Measurements from ENCODE around the gene KCNQ2.
"Not testable (repeated sequence)": the region's sequence is repeated elsewhere in the genome, so short reads cannot be mapped to it uniquely, and the experiment has no call there.

Gene KCNQ2

DNA sequence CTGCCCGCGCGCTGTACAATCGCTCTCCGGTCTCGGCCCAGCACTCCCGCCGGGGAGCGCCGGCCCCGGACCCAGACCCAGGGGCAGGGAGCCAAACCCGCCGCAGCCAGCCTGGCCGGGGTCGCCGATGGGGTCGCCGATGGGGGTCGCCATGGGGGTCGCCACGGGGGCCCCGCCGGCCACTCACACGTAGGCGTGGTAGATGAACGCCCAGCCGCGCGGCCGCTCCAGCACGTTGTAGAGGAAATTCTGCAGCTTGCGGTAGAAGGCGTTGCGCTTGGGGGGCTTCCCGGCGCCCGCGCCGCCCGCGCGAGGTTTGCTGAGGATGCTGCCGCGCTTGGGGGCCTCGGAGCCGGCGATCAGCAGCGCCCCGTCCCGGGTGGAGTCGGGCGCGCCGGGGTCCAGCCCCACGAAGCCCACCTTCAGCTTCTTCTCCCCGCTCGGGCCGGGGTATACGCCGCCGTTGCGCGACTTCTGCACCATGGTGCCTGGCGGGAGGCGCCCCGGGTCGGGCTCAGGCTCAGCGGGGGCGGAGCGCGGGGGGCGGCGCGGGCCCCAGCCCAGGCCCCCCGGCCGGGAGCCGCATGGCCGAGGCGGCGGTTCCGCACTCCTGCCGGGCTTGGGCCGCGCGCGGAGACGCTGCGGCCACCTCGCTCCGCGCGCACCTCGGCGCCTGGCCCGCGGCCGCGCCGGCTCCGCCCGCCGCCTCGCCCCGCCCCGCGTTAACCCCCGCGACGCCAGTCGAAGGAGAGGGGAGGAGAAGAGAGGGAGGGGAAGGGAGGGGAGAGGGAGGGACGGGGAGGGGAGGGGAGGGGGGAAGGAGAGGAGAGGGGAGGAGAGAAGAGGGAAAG is at the start of gene KCNQ2:
KCNQ2 (minus strand) TSS at position 675 of the 851 bp plus-strand sequence; CDS start at position 483, 192 bp downstream.
- no peak for DNase-seq

DNA sequence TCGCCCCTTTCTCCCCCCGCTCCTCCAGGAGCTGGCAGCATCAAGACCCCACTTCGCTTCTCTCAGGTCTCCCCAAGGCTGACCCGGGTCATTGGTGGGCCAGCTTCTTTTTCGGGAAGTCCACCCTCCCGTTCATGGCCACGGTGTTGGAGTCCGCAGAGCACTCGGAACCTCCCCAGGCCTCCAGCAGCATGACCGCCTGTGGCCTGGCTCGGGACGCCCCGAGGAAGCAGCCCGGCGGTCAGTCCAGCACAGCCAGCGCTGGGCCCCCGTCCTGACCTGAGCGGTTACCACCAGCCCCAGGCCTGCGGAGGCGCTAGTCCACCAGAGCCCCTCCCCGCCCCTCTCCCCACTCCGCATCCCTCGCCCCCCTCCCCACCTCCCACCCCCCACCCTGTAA is 49.1 kb upstream of the KCNQ2 start:
- DNase-seq, result no peak

DNA sequence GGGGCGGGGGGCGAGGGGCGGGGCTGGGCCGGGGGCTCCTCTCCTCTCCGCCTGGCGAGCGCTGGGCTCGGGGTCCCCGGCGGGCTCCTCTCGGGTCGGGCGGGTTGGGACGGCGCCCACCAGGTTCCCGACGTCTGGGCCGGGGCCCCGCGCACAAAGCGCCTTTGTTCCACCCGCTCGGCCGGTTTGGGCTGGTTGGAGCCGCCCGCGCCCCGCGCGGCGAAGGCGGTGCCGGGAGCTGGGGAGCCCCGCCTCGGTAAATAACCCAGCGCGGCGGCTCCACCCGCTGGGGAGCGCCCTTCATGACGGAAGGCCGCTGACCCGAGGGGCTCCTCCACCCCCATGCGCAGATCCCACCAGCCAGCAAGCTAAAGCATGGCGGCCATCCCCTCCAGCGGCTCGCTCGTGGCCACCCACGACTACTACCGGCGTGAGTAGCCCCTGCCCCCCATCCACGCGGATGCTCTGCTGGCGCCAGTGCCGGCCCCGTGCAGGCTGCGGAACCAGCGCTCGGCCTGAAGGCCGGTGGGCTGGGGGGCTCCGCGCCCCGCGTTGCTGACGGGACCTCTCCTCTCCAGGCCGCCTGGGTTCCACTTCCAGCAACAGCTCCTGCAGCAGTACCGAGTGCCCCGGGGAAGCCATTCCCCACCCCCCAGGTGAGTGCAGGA is 48.6 kb upstream of the KCNQ2 start:
- no peak for DNase-seq

DNA sequence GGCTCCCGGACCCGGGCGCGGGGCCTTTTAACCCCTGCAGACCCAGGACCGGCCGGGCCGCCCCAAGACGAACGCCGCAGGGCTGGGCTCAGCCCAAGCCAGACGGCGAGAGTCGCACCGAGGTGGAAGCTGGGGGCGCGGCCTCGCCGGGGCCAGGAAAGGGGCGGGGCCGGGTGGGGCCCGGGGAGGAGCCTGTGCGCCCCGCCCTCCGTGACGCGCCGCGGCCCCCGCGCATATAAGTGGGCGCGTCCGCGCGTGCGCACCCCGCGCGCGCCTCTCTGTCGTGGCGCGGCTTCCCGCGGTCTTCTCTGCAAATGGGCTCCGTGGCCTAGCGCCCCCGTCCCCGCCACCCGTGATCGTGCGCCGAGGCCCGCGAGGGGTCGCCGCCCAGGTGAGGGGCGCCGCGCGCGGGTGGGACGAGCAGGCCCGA is 48.1 kb upstream of the KCNQ2 start, which contains the start of gene PPDPF:
PPDPF (plus strand) TSS at position 262 of the 430 bp plus-strand sequence. CDS start 544 bp downstream, outside the sequence.
- no peak for DNase-seq

DNA sequence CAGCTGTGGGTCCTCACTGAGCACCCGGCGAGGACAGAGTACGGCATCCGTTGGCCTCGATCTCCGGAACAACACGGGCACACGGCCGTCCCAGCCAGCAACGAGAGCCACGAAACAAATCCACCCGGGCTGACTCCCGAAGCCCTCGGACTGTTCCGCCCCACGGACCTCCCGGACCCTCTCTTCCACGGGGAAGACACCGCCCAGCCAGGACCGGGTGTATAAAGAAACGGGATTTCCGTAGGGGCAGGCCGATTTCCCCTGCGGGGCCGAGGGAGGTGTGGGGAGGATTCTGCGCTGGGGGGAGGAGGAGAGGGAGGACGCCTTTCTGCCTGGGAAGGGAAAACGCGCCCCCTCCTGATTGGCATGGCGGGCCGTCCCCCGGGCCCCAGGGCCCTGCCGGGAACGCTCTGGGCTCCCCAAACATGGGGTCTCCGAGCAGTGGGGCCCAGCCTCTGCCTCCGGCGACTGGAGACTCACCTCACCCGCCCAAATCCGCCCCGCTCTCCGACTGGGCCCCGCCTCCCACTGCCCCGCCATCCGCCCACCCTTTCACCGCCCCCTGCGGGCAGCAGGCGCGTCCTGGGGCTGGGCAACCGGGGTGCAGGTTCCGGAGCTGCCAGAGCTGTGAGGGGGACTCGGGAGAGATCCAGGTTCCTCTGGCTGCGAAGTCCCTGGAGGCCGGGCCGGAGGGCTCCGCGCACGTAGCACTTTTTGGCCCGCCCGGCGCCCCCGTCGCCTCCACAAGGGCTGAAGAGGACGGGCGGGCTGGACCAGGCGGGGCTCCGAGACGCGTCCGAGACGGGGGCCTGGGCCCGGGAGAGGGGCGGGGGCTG is 47.4 kb upstream of the KCNQ2 start:
- no peak for DNase-seq

DNA sequence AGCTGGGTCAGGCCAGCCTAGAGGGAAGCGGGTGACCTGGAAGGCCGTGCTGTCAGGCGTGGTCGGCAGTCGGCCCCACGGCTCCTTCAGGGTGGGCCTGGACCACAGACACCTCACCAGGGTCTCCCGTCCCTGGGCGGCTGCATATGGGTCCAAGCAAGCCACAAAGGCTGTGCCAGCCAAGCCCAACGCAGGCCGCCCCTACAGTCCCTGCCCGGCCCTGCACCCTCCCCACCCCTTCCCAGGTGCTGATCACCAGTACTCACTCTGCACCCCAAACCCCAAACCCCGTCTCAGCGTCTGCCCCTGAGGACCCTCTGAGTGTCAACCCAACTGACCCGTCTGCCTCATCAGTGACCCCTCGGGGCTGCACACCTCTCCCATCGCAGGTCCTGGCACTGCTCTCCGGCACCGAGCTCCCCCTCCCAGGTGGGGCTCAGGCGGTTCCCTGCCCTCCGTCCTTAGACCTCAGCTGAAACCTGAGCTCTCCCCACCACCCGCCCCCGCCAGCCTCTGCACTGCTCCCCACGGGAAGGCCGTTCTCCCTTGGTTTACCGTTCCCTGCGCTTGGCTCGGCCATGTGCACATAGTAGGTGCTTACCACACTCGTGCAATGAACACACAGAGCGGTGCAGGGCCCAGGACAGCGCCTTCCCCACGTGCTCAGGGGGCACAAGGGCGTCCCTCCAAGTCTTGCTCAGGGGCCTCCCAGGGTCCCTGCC is 46.7 kb upstream of the KCNQ2 start:
- DNase-seq, result no peak

DNA sequence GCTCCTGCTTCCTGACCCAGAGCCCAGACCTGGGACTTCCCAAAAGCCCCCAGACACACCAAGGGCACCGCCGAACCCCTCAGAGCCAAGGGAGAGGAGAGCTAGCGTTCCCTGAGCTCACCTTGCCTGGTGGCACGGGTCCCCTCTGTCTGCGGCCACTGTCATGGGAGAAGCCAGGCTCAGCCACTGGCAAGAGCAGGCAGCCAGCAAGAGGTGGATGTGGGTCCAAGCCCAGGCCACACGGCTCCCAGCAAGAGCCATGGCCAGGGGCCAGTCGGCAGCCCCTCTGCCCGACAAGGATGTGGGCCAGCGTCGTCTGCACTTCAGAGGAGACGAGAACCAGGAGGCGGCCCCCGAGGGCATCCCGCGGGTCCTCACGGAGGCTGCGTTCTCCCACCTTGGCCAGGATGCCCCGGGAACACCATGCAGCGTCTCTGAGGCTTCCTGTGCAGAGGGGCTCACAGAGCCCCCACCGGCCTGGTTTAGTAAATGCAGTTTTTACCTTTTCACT is 46.0 kb upstream of the KCNQ2 start:
- no peak for DNase-seq

DNA sequence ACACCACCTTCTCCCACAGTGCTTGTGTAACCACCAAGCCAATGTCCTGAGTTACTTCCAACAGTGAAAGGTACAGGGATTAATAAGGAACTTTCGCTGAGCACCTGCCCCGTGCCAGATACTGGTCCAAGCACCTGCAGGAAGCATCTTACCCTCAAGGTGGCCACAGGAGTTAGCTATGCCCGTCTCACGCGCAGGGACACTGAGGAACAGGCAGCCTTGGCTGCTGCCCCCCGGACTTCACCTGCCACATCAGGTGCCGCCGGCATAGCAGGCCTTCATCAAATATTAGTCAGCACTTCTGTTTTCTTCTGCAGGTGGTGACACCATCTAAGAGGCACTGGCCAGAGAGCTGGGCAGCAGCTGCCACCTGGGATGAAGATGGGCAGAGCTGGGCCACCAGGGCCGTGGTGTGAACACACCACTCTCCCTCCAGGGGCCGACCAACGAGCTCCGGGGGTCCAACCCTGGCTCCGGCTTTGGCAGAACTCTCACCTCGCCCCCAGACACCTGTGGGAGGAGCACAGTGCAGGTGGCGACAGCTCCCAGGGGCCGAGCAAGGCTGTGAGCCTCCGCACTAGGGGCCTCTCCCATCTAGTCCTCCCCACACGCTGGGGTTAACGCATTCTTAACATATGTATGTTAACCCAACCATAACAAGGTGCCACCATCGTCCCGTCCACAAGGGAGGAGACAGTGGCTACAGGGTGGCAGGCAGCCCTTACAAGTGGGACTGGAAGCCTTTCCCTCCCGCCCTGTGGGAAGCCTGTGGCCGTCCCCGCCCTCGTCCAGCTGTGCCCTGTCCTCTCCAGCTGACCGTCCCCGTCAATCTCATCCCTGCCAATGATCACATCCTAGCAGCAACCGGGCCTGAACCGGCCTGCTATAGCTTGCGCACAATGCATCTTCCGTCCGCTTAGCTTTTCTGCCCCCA is 45.2 kb upstream of the KCNQ2 start:
- no peak for DNase-seq

DNA sequence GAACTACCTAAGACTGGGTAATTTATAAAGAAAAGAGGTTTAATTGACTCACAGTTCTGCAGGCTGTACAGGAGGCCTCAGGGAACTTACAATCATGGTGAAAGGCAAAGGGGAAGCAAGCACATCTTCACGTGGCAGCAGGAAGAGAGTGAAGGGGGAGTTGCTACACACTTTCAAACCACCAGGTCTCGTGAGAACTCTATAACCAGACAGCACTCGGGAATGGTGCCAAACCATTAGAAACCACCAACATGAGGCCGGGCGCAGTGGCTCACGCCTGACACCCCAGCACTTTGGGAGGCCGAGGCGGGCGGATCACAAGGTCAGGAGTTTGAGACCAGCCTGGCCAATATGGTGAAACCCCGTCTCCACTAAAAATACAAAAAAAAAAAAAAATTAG is 42.1 kb upstream of the KCNQ2 start:
- DNase-seq, result not testable (repeated sequence)

DNA sequence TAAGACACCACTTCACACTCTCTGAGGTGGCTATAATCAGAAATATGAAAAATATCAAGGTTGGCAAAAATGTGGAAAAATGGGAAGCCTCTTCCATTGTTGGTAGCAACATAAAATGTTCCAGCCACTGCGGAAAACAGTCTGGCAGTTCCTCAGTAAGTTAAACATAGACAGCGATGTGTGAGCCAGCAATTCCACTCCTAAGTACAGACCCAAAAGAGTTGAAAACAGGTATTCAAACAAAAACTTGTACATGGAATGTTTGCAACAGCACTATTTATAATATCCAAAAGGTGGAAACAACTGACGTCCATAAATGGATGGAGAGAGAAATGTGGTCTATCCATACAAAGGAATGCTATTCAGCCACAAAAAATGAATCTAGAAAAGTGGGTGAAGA is 40.8 kb upstream of the KCNQ2 start:
- DNase-seq, result no peak

DNA sequence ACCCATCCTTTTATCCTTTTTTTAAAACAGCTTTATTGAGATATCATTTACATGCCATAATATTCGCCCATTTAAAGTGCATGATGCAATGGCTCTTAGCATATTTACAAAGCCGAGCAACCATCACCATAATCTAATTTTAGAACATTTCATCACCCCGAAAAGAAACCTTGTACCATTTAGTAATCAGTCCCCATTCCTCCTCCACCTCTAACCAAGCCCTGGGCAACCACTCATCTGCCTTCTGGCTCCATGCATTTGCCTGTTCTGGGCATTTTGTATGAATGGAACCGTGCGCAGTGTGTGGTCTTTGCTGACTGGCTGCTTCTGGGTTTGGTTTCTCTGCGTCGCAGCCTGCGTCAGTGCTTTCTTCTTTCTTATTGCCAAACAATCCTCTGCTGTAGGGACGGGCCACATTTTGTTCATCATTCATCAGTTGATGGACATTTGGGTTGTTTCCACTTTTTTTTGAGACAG is 36.7 kb upstream of the KCNQ2 start:
- DNase-seq, result no peak

DNA sequence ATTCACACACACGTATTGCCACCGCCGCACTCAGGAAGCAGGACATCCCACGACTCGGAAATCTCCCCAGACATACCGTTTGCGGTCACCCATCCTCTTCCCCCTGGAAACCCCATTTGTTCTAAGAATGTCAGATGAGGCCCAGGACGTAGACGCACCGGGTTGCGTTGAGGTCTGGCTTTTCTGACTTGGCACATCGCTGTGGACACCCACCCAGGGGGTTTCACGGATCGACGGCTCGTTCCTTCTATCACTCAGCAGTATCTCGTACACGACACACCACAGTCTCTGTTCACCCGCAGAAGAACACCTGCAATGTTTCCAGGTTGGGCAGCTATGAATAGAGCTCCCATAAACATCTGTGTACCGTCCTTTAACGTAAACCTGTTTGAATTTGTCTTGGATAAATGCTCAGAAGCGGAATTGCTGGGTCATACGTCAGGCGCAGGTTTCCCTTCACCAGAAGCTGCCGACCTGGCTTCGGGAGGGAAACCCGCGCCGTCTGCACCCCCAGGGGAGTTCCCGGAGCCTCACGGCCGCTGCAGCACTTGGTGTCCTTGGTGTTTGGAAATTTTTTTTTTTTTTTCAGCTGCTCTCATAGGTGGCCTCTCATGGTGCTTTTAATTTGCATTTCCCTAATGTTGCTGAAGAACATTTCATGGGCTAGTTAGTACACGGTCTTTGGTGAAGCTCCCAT is 35.8 kb upstream of the KCNQ2 start:
- DNase-seq, result no peak

DNA sequence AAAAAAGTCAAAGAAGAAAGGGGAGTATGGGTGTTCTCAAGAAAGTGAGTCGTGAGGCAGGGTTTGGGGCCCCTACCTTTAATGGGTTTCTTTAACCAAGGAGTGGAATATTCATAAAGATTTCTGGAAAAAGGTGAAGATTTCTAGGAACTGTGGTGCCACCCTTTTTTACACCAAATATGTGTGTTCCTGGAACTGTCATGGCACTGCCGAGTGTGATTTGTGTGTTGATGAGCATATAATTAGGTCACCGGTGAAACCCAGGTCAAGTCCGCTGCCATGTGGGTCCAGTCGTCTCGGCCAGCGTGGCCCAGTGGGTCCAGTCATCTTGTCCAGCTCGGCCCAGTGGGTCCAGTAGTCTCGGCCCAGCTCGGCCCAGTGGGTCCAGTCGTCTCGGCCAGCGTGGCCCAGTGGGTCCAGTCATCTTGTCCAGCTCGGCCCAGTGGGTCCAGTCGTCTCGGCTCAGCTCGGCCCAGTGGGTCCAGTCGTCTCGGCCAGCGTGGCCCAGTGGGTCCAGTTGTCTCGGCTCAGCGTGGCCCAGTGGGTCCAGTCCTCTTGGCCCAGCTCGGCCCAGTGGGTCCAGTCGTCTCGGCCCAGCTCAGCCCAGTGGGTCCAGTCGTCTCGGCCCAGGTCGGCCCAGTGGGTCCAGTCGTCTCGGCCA is 34.8 kb upstream of the KCNQ2 start:
- no peak for DNase-seq

DNA sequence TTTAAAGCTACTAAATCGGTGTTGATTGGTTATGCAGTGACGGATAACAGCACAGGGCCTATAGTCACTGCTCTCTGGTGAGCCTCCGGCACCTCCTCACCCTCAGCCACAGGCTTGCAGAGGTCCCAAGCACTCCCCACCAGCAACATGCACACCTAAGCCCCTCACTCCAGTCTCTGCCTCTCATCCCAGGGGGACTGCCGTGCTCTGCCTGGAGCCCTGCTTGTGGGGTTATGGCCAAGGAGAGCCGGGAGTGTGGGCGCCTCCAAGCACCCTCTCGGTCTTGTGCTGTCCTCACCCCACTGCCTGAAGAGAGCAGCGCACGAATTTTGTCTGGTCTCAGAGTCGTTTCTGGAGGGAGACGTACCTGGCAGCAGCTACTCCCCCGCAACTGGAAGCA is 33.3 kb upstream of the KCNQ2 start:
- DNase-seq, result no peak

DNA sequence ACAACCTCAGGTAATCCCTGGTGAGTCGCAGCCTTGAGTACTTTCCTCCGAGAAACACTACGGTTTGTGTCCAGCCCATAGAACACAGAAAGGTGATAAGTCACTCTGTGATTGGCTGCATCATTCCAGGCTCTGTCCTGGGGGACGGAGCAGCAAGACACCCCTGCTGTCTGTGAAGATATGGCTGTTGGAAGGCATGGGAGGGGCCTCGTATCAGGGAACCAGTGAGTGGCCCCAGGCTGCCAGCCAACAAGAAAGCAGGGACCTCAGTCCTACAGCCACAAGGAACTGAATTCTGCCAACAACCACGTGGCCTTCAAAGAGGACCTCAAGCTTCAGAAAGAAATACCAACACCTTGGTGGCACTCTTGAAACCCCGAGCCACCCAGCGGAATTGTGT is 32.8 kb upstream of the KCNQ2 start:
- DNase-seq, result no peak

DNA sequence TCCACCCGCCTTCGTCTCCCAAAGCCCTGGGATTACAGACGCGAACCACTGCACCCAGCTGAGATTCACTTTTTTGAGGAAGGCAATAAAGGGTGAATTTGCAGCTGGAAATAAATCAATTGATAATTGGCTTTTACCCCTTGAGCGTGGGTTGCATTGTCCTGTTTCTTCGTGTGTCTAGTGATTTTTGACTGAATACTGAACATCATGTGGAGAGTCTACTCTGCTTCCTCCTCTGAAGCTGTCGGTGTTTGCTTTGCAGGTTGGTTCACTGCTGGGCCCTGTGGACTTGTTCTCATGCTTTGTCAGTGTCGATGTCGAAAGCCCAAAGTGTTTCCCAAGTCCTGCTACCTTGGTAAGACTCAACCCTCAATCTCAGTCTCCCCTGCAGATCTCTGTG is 32.2 kb upstream of the KCNQ2 start:
- DNase-seq, result no peak

DNA sequence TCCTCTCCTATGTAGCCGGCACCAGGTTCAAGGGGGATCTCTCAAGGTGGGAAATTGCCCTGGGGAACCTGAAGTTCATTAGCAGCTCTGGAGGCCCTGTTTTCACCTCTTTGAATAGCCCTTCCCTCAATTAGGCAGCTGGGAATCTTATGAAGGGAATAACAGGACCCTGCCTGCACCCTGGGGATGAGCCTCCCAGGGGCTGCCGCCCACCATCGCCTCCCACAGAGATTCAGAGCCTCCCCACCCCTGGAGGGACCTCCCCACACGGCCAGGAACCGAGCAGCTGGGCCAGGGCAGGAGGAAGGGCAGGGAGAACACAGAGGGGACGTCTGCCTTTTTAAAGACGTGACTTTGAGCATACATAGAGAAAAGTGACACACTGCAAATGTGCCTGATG is 31.1 kb upstream of the KCNQ2 start:
- no peak for DNase-seq

DNA sequence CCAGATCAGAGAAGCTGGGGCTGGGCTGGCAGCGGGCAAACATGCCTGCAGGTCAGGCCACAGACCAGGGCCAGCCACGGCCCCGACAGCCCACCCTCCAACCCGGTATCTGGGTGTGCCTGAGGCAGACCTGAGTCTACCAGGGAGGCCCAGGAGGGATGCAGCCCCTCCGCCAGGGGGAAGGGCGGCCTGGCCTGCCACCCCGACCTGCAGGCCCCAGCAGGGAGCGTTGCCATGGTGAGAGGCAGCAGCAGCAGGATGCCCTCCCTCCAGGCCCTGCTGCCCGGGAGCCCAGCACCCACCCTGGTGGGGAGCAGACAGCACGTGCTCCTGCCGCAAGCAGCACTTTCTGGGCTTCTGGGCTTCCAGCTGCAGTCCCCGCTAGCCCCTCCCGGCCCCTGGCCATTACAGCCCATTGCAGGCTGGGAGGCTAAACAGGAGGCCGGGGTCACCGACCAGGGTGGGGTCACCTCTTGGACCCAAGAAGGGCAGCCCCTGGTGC is 30.3 kb upstream of the KCNQ2 start:
- DNase-seq, result no peak

DNA sequence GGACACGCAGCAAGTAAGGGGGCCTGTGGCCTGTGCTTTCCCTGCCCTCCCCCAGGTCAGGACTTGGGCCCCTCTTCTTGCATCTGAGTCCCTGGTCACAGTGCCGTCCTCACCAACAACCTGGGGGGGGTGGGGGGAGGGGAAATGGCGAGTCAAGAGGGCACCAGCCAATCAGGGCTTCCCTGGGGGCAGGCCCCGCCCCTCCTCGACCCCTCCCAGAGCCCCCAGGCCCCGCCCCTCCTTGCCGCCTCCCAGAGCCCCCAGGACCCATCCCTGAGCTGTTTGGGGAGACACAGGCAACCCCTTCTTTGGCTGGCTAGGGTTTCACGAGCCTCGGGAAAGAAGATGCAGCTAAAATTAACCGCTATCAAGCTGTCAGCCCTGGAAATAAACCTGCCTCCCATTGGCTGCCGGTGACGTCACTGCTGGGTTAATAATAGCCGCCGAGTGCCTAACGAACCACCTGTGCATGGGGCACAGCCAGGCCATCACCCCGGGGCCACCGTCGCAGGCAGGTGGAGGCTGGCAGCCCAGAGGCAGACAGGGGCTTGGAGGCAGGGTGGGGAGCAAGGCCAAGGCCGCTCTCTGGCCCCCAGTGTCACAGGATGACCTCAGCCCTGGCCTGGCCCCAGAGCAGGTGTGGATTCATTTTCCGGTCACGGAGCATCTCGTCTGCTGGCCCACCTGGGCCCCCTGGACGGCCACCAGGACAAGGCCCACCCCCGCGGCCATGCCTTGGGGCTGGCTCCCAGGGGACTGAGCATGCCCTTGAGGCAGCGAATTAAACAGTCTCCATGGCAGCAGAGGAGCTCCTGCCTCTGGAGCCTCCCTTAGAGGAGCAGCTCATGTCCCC is 29.6 kb upstream of the KCNQ2 start:
- no peak for DNase-seq

Data from NCI-H2029 treated with DMSO at 0.1 percent for 48 hours (cell line).